GM23338 (cell line): ENCODE results near the gene KRT8.

Experiments
- CREB1 ChIP-seq: fragments of 250-450 bp; sonication (Bioruptor Pico); IDR thresholded peaks from 2 replicates; pipeline ENCODE4 v1.5.0; 2020; ENCODE audit warnings: low read depth, mild to moderate bottlenecking, moderate library complexity
- CTCF ChIP-seq, 2 experiments: fragments of 200-600 bp in 1 of 2; sonication (generic) in 1 of 2; conservative IDR thresholded peaks; 2 replicates each; pipeline versions ENCODE4 v1.5.1 to v1.6.1; 2016 to 2017; ENCODE audit warnings: antibody characterized with exemption in 2 of 2, low read depth in 2 of 2, mild to moderate bottlenecking in 2 of 2, moderate library complexity in 1 of 2
- EZH2 ChIP-seq: fragments of 200-600 bp; sonication (generic); IDR thresholded peaks from one replicate; pipeline ENCODE4 v1.8.0; 2017; ENCODE audit warnings: antibody characterized with exemption, mild to moderate bottlenecking, low read depth; ENCODE audit not compliant: unreplicated experiment
- EZH2phosphoT487 ChIP-seq: fragments of 200-600 bp; sonication (generic); IDR thresholded peaks from one replicate; pipeline ENCODE4 v1.8.1; 2018; ENCODE audit warnings: antibody characterized with exemption; ENCODE audit not compliant: unreplicated experiment
- NANOG ChIP-seq: IDR thresholded peaks from 2 replicates; pipeline ENCODE4 v1.6.1; 2016; ENCODE audit warnings: antibody characterized with exemption, borderline replicate concordance
- POLR2AphosphoS5 ChIP-seq: IDR thresholded peaks from 2 replicates; pipeline ENCODE4 v1.6.1; 2016; ENCODE audit warnings: antibody characterized with exemption, low read depth
- REST ChIP-seq: IDR thresholded peaks from one replicate; pipeline ENCODE4 v1.6.1; 2018; ENCODE audit warnings: antibody characterized with exemption; ENCODE audit not compliant: unreplicated experiment
- STAT1 ChIP-seq: IDR thresholded peaks from one replicate; pipeline ENCODE4 v1.6.1; 2016; ENCODE audit warnings: antibody characterized with exemption; ENCODE audit not compliant: unreplicated experiment
- ZNF462 ChIP-seq: fragments of 250-450 bp; sonication (Bioruptor Pico); IDR thresholded peaks from 2 replicates; pipeline ENCODE4 v1.5.0; 2020; ENCODE audit warnings: mild to moderate bottlenecking, moderate library complexity

- TF ChIP-seq EZH2 (no peak), CTCF (conservative IDR thresholded peaks at IDR 0.05; ENCODE audit: low read depth in 2 of 2) (no peak), POLR2AphosphoS5 (no peak), REST (no peak), EZH2phosphoT487 (no peak), STAT1 (no peak), NANOG (no peak), CREB1 (no peak), ZNF462 (CRISPR knock-in tag) (no peak)
Observed at GRCh38 chr12:52901715-52902541, 2.9 kb downstream of the KRT8 start.
